GM12873 (cell line): ENCODE measurements around the gene PLA2G4F.

Experiments used
- TF ChIP-seq, protein P1 (sequence below): IDR thresholded peaks from 2 replicates; pipeline ENCODE4 v1.5.1; 2012; ENCODE audit warnings: low read depth, mild to moderate bottlenecking, moderate library complexity, low read length, control low read depth; ENCODE audit not compliant: insufficient read depth; ENCODE audit errors: missing control alignments

PLA2G4F gene

DNA sequence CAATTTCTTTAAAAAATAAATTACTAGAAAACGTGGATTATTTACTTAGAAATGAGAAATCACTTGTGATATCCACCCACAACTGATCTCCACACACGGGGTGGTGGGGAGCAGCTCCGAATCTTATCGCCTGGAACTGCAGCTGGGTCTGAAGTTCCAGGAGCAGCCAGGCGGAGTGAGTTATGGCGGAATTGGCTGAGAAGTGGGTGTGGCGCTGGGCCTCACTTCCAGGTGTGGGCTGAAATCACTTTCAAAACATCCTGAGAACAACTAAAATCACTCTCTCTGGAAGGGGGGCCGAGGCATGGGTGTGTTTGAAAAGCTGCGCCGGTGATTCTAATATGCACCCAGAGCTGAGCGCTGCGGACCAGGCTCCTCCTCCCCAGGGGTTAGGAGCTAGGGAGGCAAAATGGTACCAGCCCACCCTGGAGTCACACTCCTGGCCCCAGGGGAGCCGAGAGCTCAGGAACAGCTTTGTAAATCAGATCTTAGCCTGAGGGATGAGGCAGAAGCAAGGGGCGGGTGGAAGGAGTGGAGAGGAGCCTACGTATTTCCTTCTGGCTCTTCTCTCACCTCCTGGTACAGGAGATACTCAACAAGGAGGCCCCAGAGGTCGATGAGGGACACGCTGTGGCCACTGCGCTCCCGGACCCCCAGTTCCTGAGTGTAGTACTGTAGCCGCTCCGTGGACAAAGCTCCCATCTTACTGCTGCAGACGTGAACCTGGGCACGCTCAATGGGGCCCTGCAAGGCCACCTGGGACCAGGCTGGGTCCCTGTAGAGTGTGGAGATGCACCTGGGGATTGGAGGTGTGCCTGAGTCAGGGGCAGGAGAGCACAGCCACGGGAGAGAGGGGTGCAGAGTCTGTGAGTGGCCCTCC lies 9.6 kb downstream of the PLA2G4F start:
- TF ChIP-seq, protein P1, sequence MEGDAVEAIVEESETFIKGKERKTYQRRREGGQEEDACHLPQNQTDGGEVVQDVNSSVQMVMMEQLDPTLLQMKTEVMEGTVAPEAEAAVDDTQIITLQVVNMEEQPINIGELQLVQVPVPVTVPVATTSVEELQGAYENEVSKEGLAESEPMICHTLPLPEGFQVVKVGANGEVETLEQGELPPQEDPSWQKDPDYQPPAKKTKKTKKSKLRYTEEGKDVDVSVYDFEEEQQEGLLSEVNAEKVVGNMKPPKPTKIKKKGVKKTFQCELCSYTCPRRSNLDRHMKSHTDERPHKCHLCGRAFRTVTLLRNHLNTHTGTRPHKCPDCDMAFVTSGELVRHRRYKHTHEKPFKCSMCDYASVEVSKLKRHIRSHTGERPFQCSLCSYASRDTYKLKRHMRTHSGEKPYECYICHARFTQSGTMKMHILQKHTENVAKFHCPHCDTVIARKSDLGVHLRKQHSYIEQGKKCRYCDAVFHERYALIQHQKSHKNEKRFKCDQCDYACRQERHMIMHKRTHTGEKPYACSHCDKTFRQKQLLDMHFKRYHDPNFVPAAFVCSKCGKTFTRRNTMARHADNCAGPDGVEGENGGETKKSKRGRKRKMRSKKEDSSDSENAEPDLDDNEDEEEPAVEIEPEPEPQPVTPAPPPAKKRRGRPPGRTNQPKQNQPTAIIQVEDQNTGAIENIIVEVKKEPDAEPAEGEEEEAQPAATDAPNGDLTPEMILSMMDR = no peak

DNA sequence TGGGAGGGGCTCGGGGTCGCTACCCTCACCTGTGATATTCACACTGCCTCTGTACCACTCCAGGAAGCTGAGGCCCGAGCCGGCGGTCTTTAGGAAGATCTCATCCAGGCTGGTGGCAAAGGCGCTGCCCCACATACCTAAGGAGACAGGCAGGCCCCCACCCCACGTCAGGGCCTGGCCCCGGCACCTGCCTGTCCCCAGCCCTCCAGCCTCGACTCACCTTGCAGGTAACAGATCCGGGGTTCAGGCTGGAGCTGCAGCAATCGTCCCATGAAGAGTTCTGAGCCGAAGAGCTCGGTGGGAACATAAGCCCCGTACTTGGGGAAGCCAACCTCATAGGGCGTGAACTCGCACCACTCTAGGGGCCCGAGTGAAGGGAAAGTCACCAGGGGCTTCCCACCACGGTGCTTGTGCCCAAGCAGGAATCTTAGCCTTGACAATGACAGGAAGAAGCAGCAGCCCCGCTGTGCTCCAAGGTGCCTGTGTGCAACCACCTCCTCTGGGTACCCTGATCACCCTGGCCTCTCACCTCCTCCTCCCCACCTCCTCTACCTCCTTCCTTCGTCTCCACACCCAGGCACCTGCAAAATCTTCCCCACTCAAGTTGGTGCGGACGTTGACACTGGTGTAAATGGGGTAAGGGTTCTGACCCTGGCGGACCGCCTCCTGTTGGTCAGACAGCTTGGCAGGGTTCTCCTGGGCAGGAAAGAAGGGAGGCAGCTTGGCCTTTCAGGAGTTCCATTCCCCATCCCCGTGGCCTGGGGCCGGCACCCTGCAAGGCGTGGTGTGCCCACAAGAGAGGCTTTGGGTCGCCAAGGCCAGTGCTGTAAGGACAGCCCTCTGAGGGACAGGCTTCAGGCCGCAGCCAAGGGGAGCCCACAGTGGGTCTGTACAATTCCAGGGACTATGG lies 10.6 kb downstream of the PLA2G4F start:
- TF ChIP-seq, protein P1 = no peak

DNA sequence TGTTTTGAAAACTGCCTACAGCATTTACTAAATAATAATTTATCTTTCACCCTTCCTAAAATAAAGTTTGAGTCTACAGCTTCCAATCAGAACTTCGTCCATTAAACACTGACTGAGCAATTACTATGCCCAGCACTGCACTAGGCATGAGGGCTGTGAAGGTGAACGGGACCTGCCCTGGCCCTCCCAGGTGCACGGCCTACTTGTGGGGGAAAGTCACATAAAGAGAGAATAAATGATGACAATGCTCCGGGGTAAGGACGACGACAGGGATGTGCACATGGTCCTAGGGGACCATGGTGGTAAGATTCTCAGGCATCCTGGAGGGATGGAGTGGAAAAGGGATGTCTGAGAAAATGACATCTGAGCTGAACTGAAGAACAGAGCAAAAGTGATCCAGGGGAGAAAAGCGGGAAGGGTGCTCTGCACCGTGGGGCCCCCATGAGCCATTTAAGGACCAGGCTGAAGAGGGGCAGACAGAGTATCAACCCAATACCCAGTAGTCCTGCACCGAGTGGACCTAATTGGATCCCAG lies 11.5 kb downstream of the PLA2G4F start:
- TF ChIP-seq, protein P1 = no peak

DNA sequence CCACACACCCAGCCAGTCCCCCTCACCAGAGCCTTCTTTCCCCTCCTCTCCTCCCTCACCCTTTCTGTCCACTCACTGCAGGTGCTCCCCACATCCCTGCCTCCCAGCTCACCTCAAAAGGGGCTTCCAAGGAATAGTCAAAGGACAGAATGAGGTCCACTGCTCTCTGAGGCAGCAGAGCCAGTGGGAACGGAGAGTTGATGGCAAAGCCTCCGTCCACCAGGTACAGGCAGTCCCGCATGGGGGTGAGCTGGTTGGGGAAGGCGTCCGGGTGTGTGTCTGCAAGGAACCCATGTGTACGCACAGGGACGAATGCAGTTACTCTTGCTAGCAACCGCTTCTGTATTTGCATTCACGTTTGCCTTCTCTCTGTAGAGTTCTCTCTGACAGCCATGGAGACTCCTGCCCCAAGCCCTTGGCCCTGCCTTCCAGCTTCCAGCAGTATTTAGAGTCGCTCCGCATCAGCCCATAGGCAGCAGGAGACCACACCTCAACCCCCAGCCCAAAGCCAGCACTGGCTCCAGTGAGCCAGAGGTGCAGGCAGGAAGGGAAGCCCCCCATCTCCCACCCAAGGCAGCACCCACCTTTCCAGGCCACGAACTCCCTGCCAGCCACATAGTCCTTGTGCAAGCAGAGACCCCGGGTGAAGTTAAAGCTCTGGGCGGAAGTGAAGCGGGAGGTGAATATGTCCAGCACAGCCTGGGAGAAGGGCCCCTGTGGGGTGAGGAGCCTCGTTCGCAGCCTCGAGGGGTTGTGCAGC lies 12.4 kb downstream of the PLA2G4F start:
- TF ChIP-seq, protein P1 = no peak

DNA sequence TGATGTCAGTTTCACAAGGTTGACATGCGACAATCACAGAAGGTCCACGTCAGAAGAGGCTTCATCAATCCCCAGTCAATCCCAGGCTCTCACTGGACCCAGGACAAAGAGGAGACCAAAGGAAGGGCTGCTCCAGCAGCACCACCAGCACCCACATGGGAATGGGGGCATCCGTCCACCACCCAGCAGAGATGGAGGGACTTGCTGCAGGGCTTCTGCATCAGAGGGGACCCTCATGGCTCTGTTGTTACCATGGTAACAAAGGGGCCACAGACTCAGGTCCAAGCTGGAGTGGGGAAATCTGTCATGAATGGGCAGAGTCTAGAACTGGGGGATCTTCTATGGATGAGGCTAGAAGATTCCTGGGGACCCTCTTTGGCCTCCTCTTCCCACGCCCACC lies 13.1 kb downstream of the PLA2G4F start:
- TF ChIP-seq, protein P1 = no peak

DNA sequence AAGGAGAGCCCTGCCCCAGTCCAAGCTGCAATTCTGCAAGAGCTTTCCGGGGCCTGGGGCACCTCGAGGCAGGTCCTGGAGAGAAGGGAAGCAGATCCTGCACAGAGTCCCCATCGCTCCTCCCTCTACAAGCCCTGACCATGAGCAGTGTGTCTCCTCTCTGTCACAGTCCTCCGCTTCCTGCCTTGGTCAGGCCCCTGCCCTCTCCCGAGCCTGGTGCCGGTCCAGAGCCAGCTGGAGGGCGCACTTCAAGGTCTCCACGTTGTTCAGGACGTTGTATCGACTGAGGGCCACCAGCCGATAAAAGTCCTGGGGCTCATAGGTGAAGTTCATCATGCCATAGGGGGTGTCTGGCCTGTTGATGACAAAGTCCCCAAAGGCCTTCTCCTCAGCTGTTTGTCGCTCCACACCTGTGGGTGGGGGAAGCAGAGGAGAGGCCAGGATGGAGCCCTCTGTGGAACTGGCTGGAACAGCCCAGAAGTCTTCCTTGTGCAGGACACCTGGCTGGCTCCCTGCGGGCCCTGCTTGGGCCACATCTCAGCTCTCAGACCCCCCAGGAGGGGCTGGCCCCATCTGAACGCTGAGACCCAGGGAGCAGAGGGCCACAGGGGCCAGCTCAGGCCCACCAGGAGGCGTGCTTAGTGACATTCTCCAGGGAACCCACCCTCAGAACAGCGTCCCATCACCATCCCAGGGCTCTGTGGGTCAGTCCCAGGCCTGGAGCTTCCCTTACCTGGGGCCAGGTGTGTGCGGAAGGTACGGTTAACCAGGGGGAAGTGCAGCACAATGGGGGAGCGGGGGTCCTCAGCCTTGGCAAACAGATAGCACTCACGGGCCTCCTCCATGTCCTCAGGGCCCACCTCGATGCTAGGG lies 14.4 kb downstream of the PLA2G4F start:
- TF ChIP-seq, protein P1 = no peak
